Suprapubic skin (tissue), 4 donors: Measurements from ENCODE around the gene TCF12.

Source experiments
- EP300 ChIP-seq: sonication (generic); formaldehyde crosslinking; IDR thresholded peaks from one replicate; pipeline ENCODE4 v1.6.1; 2017; ENCODE audit warnings: antibody characterized with exemption
- POLR2A ChIP-seq, 2 donors: fragments of 450-650 bp; IDR thresholded peaks; one replicate each; pipeline ENCODE4 v1.6.1; 2017; ENCODE audit warnings: antibody characterized with exemption in 2 of 2, mild to moderate bottlenecking in 2 of 2, moderate library complexity in 2 of 2
- POLR2AphosphoS5 ChIP-seq, 3 donors: sonication (generic); formaldehyde crosslinking; IDR thresholded peaks; one replicate each; pipeline ENCODE4 v1.6.1; 2017; ENCODE audit warnings: antibody characterized with exemption in 3 of 3
- TF ChIP-seq, protein P1 (sequence below), 2 donors: fragments of 200-600 bp in 1 of 2; fragments of 450-650 bp in 1 of 2; sonication (generic) in 1 of 2; IDR thresholded peaks; one replicate each; pipeline ENCODE4 v1.5.1; 2016 to 2019; ENCODE audit warnings: antibody characterized with exemption in 2 of 2, mild to moderate bottlenecking in 1 of 2, moderate library complexity in 1 of 2

DNA sequence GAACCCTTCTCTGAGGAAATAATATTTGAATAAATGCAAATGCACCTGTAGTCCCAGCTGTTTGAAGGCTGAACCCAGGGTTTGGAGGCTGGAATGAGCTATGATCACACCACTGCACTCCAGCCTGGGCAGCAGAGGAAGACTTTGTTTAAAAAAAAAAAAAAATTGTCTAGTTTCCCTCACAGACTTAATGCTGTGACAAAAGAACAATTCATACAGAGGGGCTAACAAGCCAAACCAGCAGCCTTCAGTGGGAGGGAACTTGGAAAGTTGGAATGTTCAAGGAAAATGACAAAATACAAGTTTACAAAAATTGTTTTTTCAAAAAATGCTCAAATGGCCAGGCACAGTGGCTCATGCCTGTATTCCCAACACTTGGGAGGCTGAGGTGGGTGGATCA is 229.8 kb downstream of the TCF12 start:
- TF ChIP-seq, protein P1, sequence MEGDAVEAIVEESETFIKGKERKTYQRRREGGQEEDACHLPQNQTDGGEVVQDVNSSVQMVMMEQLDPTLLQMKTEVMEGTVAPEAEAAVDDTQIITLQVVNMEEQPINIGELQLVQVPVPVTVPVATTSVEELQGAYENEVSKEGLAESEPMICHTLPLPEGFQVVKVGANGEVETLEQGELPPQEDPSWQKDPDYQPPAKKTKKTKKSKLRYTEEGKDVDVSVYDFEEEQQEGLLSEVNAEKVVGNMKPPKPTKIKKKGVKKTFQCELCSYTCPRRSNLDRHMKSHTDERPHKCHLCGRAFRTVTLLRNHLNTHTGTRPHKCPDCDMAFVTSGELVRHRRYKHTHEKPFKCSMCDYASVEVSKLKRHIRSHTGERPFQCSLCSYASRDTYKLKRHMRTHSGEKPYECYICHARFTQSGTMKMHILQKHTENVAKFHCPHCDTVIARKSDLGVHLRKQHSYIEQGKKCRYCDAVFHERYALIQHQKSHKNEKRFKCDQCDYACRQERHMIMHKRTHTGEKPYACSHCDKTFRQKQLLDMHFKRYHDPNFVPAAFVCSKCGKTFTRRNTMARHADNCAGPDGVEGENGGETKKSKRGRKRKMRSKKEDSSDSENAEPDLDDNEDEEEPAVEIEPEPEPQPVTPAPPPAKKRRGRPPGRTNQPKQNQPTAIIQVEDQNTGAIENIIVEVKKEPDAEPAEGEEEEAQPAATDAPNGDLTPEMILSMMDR (IDR thresholded peaks at IDR 0.05) = no peak
- TF ChIP-seq POLR2AphosphoS5 (IDR thresholded peaks at IDR 0.05) (no peak), POLR2A (IDR thresholded peaks at IDR 0.05) (no peak), EP300 (no peak)
